IMR-90 (cell line): ENCODE measurements around the gene FAS. TPM values are rescaled to one million over a fixed set of nuclear protein-coding genes. Genes with fewer than 3 reads are reported as not detected.

Experiments
- ATAC-seq: fragments of 200-7000 bp; cut with Tn5 transposase; 2 replicates; pipeline ENCODE4 v1.9.1; 2020; ENCODE audit warnings: low read depth, mild to moderate bottlenecking, moderate library complexity
- BruUV-seq: library from RNA; stranded (reverse); fragments of 400-500 nt; replicated peaks from 2 replicates; lab custom pipeline; 2021; lab: Mats Ljungman, UMichigan
- CTCF ChIA-PET: fragments of 300-600 bp; formaldehyde crosslinking; extraction: SDS; loops from one replicate; lab custom pipeline; 2021; ENCODE audit warnings: antibody characterized with exemption; lab: Yijun Ruan, JAX
- POLR2A ChIA-PET: fragments of 300-600 bp; sonication (Branson Sonifier 250); formaldehyde crosslinking; loops from one replicate; lab custom pipeline; 2022; ENCODE audit warnings: antibody characterized with exemption; ENCODE audit not compliant: unreplicated experiment; lab: Charles Lee
- DNase-seq: peaks from one replicate; pipeline ENCODE4 v3.0.0; 2013
- H2AFZ ChIP-seq: replicated peaks from 2 replicates; pipeline ENCODE3; 2013; ENCODE audit warnings: low read length, mild to moderate bottlenecking; ENCODE audit not compliant: poor library complexity
- H2AK5ac ChIP-seq: 2 replicates; pipeline ENCODE4 v1.6.1; 2013; ENCODE audit warnings: low read depth, low read length, inconsistent platforms
- H2AK9ac ChIP-seq: replicated peaks from 2 replicates; pipeline ENCODE3; 2013; ENCODE audit warnings: mild to moderate bottlenecking, low read depth, low read length, moderate library complexity; ENCODE audit not compliant: poor library complexity
- H2BK120ac ChIP-seq: 2 replicates; pipeline ENCODE4 v1.6.1; 2013; ENCODE audit warnings: low read depth, low read length, inconsistent platforms
- H2BK15ac ChIP-seq: 3 replicates; pipeline ENCODE4 v1.6.1; 2013; ENCODE audit warnings: low read depth, low read length, inconsistent platforms
- H2BK20ac ChIP-seq: 2 replicates; pipeline ENCODE4 v1.6.1; 2013; ENCODE audit warnings: low read depth, mild to moderate bottlenecking, inconsistent platforms, low read length, moderate library complexity
- H2BK5ac ChIP-seq: 2 replicates; pipeline ENCODE4 v1.6.1; 2013; ENCODE audit warnings: mild to moderate bottlenecking, low read depth, low read length, inconsistent platforms; ENCODE audit not compliant: poor library complexity, severe bottlenecking
- H3K14ac ChIP-seq: replicated peaks from 2 replicates; pipeline ENCODE4 v1.6.1; 2013; ENCODE audit warnings: low read depth, low read length, inconsistent platforms
- H3K18ac ChIP-seq: 2 replicates; pipeline ENCODE4 v1.6.1; 2013; ENCODE audit warnings: low read depth, low read length, control low read depth
- H3K23ac ChIP-seq: 2 replicates; pipeline ENCODE4 v1.6.1; 2013; ENCODE audit warnings: low read depth, low read length, inconsistent platforms
- H3K27ac ChIP-seq: 2 replicates; pipeline ENCODE4 v1.5.1; 2013; ENCODE audit warnings: mild to moderate bottlenecking, control low read depth, low read length; ENCODE audit not compliant: insufficient read depth
- H3K27me3 ChIP-seq: 2 replicates; pipeline ENCODE4 v1.6.1; 2013; ENCODE audit warnings: low read length; ENCODE audit not compliant: control insufficient read depth, insufficient read depth
- H3K36me3 ChIP-seq: 2 replicates; pipeline ENCODE4 v1.6.1; 2013; ENCODE audit warnings: low read length, mixed read lengths; ENCODE audit not compliant: control insufficient read depth, insufficient read depth
- H3K4ac ChIP-seq: 2 replicates; pipeline ENCODE4 v1.6.1; 2013; ENCODE audit warnings: low read depth, low read length, inconsistent platforms
- H3K4me1 ChIP-seq: 2 replicates; pipeline ENCODE4 v1.6.1; 2013; ENCODE audit warnings: low read length, mixed read lengths; ENCODE audit not compliant: control insufficient read depth, insufficient read depth
- H3K4me2 ChIP-seq: 2 replicates; pipeline ENCODE4 v1.6.1; 2013; ENCODE audit warnings: low read depth, mild to moderate bottlenecking, control low read depth, low read length, moderate library complexity
- H3K4me3 ChIP-seq: 2 replicates; pipeline ENCODE4 v1.5.1; 2013; ENCODE audit warnings: low read depth, mild to moderate bottlenecking, control low read depth, low read length, moderate library complexity; ENCODE audit not compliant: insufficient read depth
- H3K56ac ChIP-seq: 2 replicates; pipeline ENCODE4 v1.6.1; 2013; ENCODE audit warnings: low read length, inconsistent platforms; ENCODE audit not compliant: insufficient read depth; ENCODE audit errors: extremely low read depth
- H3K79me1 ChIP-seq, 2 experiments: 2 replicates each; pipeline ENCODE4 v1.6.1; 2013; ENCODE audit warnings: low read length in 2 of 2, inconsistent platforms in 1 of 2, low read depth in 1 of 2
- H3K9ac ChIP-seq: 2 replicates; pipeline ENCODE4 v1.6.1; 2013; ENCODE audit warnings: low read depth, low read length, control low read depth
- H3K9me1 ChIP-seq: 2 replicates; pipeline ENCODE4 v1.6.1; 2013; ENCODE audit warnings: low read length, inconsistent platforms; ENCODE audit not compliant: insufficient read depth
- H3K9me3 ChIP-seq: 2 replicates; pipeline ENCODE4 v1.6.1; 2013; ENCODE audit warnings: low read length; ENCODE audit not compliant: control insufficient read depth, insufficient read depth
- H4K20me1 ChIP-seq: 2 replicates; pipeline ENCODE4 v1.6.1; 2013; ENCODE audit warnings: low read length, inconsistent platforms; ENCODE audit not compliant: insufficient read depth
- H4K5ac ChIP-seq: 2 replicates; pipeline ENCODE4 v1.6.1; 2013; ENCODE audit warnings: mild to moderate bottlenecking, low read depth, low read length, control low read depth
- H4K8ac ChIP-seq, 2 experiments: 2 replicates each; pipeline ENCODE4 v1.6.1; 2013; ENCODE audit warnings: low read depth in 2 of 2, low read length in 2 of 2, control low read depth in 1 of 2, inconsistent platforms in 1 of 2
- H4K91ac ChIP-seq: 2 replicates; pipeline ENCODE4 v1.6.1; 2013; ENCODE audit warnings: low read depth, low read length, inconsistent platforms; ENCODE audit not compliant: insufficient read depth
- BHLHE40 ChIP-seq: fragments of 150-350 bp; IDR thresholded peaks from 2 replicates; pipeline ENCODE4 v1.6.1; 2016; ENCODE audit warnings: mild to moderate bottlenecking, low read depth, low read length
- CEBPB ChIP-seq: IDR thresholded peaks from 2 replicates; pipeline ENCODE4 v1.6.1; 2012; ENCODE audit warnings: low read depth, low read length, improper control_type of control experiment
- CHD1 ChIP-seq: IDR thresholded peaks from 2 replicates; pipeline ENCODE4 v1.6.1; 2012; ENCODE audit warnings: low read depth, low read length, improper control_type of control experiment
- CTCF ChIP-seq: conservative IDR thresholded peaks from 2 replicates; pipeline ENCODE4 v1.5.1; 2012; ENCODE audit warnings: mild to moderate bottlenecking, low read depth, low read length, improper control_type of control experiment
- ELK1 ChIP-seq: fragments of 150-350 bp; IDR thresholded peaks from 2 replicates; pipeline ENCODE4 v1.6.1; 2016; ENCODE audit warnings: low read depth, mild to moderate bottlenecking, low read length, moderate library complexity, borderline replicate concordance
- FOS ChIP-seq: fragments of 150-350 bp; IDR thresholded peaks from 2 replicates; pipeline ENCODE4 v1.6.1; 2016; ENCODE audit warnings: low read depth, low read length
- MAFK ChIP-seq: IDR thresholded peaks from 2 replicates; pipeline ENCODE4 v1.6.1; 2012; ENCODE audit warnings: low read depth, low read length, improper control_type of control experiment
- MAZ ChIP-seq: IDR thresholded peaks from 2 replicates; pipeline ENCODE4 v1.6.1; 2012; ENCODE audit warnings: low read depth, mild to moderate bottlenecking, low read length, improper control_type of control experiment, moderate library complexity, borderline replicate concordance
- MXI1 ChIP-seq: IDR thresholded peaks from 2 replicates; pipeline ENCODE4 v1.6.1; 2012; ENCODE audit warnings: low read depth, mild to moderate bottlenecking, low read length, moderate library complexity, borderline replicate concordance
- NFE2L2 ChIP-seq: fragments of 150-350 bp; IDR thresholded peaks from 2 replicates; pipeline ENCODE4 v1.6.1; 2016; ENCODE audit warnings: low read depth, mild to moderate bottlenecking, low read length
- POLR2A ChIP-seq: IDR thresholded peaks from 2 replicates; pipeline ENCODE4 v1.6.1; 2012; ENCODE audit warnings: mild to moderate bottlenecking, low read depth, low read length
- RAD21 ChIP-seq: IDR thresholded peaks from 2 replicates; pipeline ENCODE4 v1.6.1; 2012; ENCODE audit warnings: low read length, improper control_type of control experiment
- RCOR1 ChIP-seq: IDR thresholded peaks from 2 replicates; pipeline ENCODE4 v1.6.1; 2012; ENCODE audit warnings: mild to moderate bottlenecking, low read length, improper control_type of control experiment; ENCODE audit not compliant: insufficient replicate concordance
- RFX5 ChIP-seq: IDR thresholded peaks from 2 replicates; pipeline ENCODE4 v1.8.0; 2012; ENCODE audit warnings: low read depth, mild to moderate bottlenecking, low read length, moderate library complexity
- SMC3 ChIP-seq: fragments of 150-350 bp; IDR thresholded peaks from 2 replicates; pipeline ENCODE4 v1.6.1; 2016; ENCODE audit warnings: low read depth, mild to moderate bottlenecking, antibody characterized with exemption, low read length, moderate library complexity
- USF2 ChIP-seq: fragments of 150-350 bp; IDR thresholded peaks from 2 replicates; pipeline ENCODE4 v1.6.1; 2017; ENCODE audit warnings: mild to moderate bottlenecking, antibody characterized with exemption, low read length, low read depth
- whole genome bisulfite sequencing, 2 experiments: methylation state at CpG; one replicate each; pipeline versions ENCODE4 v1.1.5 to v1.1.7; 2013; ENCODE audit warnings: missing lambda C conversion rate in 2 of 2; ENCODE audit not compliant: insufficient read length in 1 of 2; ENCODE audit errors: extremely low coverage in 2 of 2; 5-methylcytosine and 5-hydroxymethylcytosine counted together
- dilution Hi-C: fragments of 300-500 bp; cut with HindIII; formaldehyde crosslinking; loops from one replicate; pipeline ENCODE4 v1.14.3; 2018; ENCODE audit warnings: low sequenced_read_pairs; ENCODE audit not compliant: unreplicated experiment
- in situ Hi-C: fragments of 300-500 bp; cut with MboI; formaldehyde crosslinking; loops from 3 replicates; pipeline ENCODE4 v1.14.3; 2019; ENCODE audit warnings: low sequenced_read_pairs, inconsistent platforms, mixed read lengths
- intact Hi-C: fragments of 100-400 bp; cut with micrococcal nuclease; formaldehyde crosslinking; loops from 2 replicates; pipeline ENCODE4 v1.10.0; 2022
- polyA plus RNA-seq, 3 experiments: library from polyadenylated mRNA; depleted of rRNA; stranded (reverse); fragments of >200 nt; gene quantifications; 2 replicates each; pipeline ENCODE4 v1.2.3, GENCODE V29; 2012; ENCODE audit warnings: low replicate concordance in 1 of 3
- total RNA-seq: library from RNA; depleted of rRNA; stranded (reverse); fragments of >200 nt; gene quantifications from 2 replicates; pipeline ENCODE4 v1.2.3, GENCODE V29; 2012

FAS gene
- total and polyA plus RNA-seq, 2 of the 4 experiments (the other 2 are of a cell fraction), result 34.3 to 53.8 TPM

GRCh38 chr10:89064748-89065147 is 74.2 kb downstream of the FAS start:
- H4K5ac ChIP-seq, result no peak overlapping the region
- no peak overlapping the region for H4K91ac ChIP-seq
- peak; percentile 27; the same call in 1 of the 2 replicates for ATAC-seq
- no CpG with 5 or more reads among the region's 5 CpGs for WGBS, 2 experiments
- peaks cover 2% of the 10 kb centered on the region; the same call in 1 of the 2 replicates for H3K27me3 ChIP-seq
- no peak overlapping the region for H4K8ac ChIP-seq
- no peaks in the 10 kb centered on the region for H3K79me1 ChIP-seq
- no peaks in the 10 kb centered on the region for H3K9me1 ChIP-seq
- H3K18ac ChIP-seq, result no peak overlapping the region
- H2AK5ac ChIP-seq, result no peak overlapping the region
- H2AFZ ChIP-seq, result no peak overlapping the region
- no peak overlapping the region for H2BK5ac ChIP-seq
- dilution Hi-C loops (no loop called here), in situ Hi-C loops (no loop called here), intact Hi-C loops (no loop called here)
- peaks cover 2% of the 10 kb centered on the region; the same call in 1 of the 2 replicates for H3K4me1 ChIP-seq
- ChIA-PET POLR2A (no interaction called here), CTCF (interaction anchor here (0.9 to 1.8 kb wide), 2 partner anchors 11 to 14 kb away, joined by 3 to 4 read pairs; no protein-coding TSS in a partner anchor)
- no peak overlapping the region for H2BK20ac ChIP-seq
- BruUV-seq, result no TSS peak
- no peak overlapping the region for H3K14ac ChIP-seq
- DNase-seq, result no peak
- no peak overlapping the region for H2BK15ac ChIP-seq
- H3K9me3 ChIP-seq, result no peaks in the 10 kb centered on the region
- no peak for TF ChIP-seq NFE2L2
- TF ChIP-seq MAZ, result no peak
- TF ChIP-seq CHD1, result no peak
- no peak for TF ChIP-seq MXI1
- TF ChIP-seq RFX5, result no peak
- no peak for TF ChIP-seq BHLHE40
- no peak for TF ChIP-seq FOS
- no peak for TF ChIP-seq USF2
- no peak for TF ChIP-seq ELK1
- TF ChIP-seq RCOR1, result no peak
- TF ChIP-seq MAFK, result no peak
- no peak for TF ChIP-seq RAD21
- no peak for TF ChIP-seq CEBPB
- no peak for TF ChIP-seq SMC3
- TF ChIP-seq POLR2A, result no peak
- no peak for TF ChIP-seq CTCF
- no peak overlapping the region for H3K9ac ChIP-seq
- H3K27ac ChIP-seq, result no peak overlapping the region
- H3K4me3 ChIP-seq, result no peak overlapping the region
- no peaks in the 10 kb centered on the region for H3K36me3 ChIP-seq
- no peak overlapping the region for H3K4ac ChIP-seq
- no peak overlapping the region for H3K23ac ChIP-seq
- no peak overlapping the region for H3K4me2 ChIP-seq
- no peaks in the 10 kb centered on the region for H4K20me1 ChIP-seq
- H2AK9ac ChIP-seq, result no peak overlapping the region
- no peak overlapping the region for H3K56ac ChIP-seq
- H2BK120ac ChIP-seq, result no peak overlapping the region
